BJ (cell line): ENCODE data around the gene ADNP2. TPM values are rescaled to one million over a fixed set of nuclear protein-coding genes. Genes with fewer than 3 reads are reported as not detected.

ENCODE experiments used
- CTCF ChIA-PET: fragments of 350-600 bp; formaldehyde crosslinking; extraction: SDS; loops from one replicate; lab custom pipeline; 2021; ENCODE audit warnings: antibody characterized with exemption, inconsistent platforms; lab: Yijun Ruan, JAX
- POLR2A ChIA-PET: fragments of 300-600 bp; sonication (Branson Sonifier 250); formaldehyde crosslinking; extraction: SDS; loops from one replicate; lab custom pipeline; 2021; ENCODE audit warnings: antibody characterized with exemption; lab: Charles Lee
- DNase-seq: peaks from one replicate; pipeline ENCODE4 v3.0.0-alpha.2; 2011; ENCODE audit warnings: low read depth
- H3K27me3 ChIP-seq: 2 replicates; pipeline ENCODE4 v1.6.0; 2011; ENCODE audit warnings: low read length; ENCODE audit not compliant: control insufficient read depth, insufficient read depth
- H3K36me3 ChIP-seq: 2 replicates; pipeline ENCODE4 v1.5.1; 2011; ENCODE audit warnings: low read length; ENCODE audit not compliant: control insufficient read depth, insufficient read depth
- H3K4me3 ChIP-seq: 2 replicates; pipeline ENCODE4 v1.5.1; 2011; ENCODE audit warnings: low read depth, mild to moderate bottlenecking, control low read depth, low read length
- polyA plus RNA-seq: library from polyadenylated mRNA; depleted of rRNA; stranded (reverse); fragments of >200 nt; gene quantifications from 2 replicates; pipeline ENCODE4 v1.2.3, GENCODE V29; 2011
- TF ChIP-seq, protein P1 (sequence below): IDR thresholded peaks from 2 replicates; pipeline ENCODE4 v1.5.1; 2011; ENCODE audit warnings: low read depth, mild to moderate bottlenecking, control low read depth, inconsistent platforms, low read length, moderate library complexity; ENCODE audit not compliant: insufficient read depth

ADNP2 gene
- polyA plus RNA-seq, 1 experiment: 4.4 TPM

DNA sequence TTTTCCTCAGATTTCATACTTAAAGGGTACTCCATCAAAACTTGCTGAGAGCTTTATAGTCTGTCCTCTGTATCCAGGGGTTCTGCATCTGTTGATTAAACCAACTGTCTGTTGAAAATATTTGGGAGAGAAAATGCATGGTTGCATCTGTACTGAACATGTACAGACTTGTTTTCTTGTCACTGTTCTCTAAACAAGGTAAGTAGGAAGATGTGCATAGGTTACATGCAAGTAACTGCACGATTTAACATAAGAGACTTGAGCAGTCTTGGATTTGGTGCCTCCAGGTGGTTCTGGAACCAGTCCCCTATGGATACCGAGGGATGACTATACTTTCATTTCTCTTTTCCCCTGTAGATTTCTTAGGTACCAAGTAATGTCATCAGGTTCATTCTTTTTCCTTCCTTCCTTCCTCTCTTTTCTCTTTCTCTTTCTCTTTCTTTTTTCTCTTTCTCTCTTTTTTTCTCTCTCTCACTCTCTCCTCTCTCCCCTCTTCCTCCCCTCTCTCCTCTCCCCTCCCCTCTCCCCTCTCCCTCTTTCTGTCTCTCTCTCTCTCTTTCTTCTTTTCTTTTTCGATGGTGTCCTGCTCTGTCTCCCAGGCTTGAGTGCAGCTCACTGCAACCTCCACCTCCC lies 23.2 kb downstream of the ADNP2 start:
- TF ChIP-seq, protein P1, sequence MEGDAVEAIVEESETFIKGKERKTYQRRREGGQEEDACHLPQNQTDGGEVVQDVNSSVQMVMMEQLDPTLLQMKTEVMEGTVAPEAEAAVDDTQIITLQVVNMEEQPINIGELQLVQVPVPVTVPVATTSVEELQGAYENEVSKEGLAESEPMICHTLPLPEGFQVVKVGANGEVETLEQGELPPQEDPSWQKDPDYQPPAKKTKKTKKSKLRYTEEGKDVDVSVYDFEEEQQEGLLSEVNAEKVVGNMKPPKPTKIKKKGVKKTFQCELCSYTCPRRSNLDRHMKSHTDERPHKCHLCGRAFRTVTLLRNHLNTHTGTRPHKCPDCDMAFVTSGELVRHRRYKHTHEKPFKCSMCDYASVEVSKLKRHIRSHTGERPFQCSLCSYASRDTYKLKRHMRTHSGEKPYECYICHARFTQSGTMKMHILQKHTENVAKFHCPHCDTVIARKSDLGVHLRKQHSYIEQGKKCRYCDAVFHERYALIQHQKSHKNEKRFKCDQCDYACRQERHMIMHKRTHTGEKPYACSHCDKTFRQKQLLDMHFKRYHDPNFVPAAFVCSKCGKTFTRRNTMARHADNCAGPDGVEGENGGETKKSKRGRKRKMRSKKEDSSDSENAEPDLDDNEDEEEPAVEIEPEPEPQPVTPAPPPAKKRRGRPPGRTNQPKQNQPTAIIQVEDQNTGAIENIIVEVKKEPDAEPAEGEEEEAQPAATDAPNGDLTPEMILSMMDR: no peak
- Histone ChIP-seq H3K27me3 (no peaks in the 10 kb centered on the region), H3K4me3 (no peak overlapping the region), H3K36me3 (peaks cover 7% of the 10 kb centered on the region)
- ChIA-PET CTCF (no interaction called here), POLR2A (no interaction called here)
- no peak for DNase-seq

DNA sequence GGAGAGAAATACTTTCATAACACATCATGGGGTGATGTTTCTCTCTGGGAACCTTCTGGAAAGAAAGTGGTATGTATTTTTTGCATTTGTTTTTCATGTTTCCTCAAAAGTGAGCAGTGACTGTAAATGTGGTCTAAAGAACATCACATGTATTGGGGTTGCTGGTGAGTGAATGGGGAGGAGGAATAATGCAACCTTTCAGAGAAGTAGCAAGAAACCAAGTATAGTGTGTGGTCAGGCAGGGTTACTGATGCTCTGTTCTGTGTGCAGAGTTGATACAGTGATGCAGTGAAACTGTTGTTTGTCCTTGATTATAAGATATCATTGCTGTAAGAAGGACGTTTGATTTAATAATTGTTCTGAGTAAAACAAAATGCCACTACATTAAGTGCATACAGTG lies 24.1 kb downstream of the ADNP2 start:
- H3K4me3 ChIP-seq: no peak overlapping the region
- peaks cover 15% of the 10 kb centered on the region for H3K36me3 ChIP-seq
- CTCF ChIA-PET: no interaction called here
- POLR2A ChIA-PET: no interaction called here
- TF ChIP-seq, protein P1: no peak
- no peak for DNase-seq
- no peaks in the 10 kb centered on the region for H3K27me3 ChIP-seq

DNA sequence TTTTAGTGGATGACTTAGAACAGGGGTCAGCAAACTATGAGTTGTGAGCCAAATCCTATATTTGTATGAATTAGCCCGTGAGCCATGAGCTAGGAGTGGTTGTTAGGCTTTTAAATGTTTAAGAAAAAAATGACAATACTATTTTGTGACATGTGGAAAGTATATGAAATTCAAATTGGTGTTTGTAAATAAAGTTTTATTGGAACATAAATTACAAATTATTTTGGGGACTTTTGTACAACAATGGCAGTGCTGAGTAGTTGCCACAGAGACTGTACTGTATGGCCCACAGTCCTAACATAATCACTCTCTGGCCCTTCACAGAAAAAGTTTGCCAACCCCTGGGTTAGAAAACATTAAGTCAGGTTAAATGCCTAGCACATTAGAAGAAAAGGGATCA lies 26.1 kb downstream of the ADNP2 start:
- CTCF ChIA-PET: no interaction called here
- no peaks in the 10 kb centered on the region for H3K27me3 ChIP-seq

DNA sequence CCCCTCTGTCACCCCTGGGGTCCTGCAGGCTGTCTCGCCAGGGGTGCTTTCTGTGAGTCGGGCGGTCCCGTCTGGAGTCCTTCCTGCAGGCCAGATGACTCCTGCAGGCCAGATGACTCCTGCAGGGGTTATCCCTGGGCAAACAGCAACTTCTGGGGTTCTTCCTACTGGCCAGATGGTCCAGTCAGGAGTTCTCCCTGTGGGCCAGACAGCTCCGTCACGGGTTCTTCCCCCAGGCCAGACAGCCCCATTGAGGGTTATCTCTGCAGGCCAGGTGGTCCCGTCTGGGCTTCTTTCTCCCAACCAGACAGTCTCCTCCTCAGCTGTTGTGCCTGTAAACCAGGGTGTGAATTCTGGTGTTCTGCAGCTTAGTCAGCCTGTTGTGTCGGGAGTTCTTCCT lies 27.6 kb downstream of the ADNP2 start:
- ChIA-PET POLR2A (no interaction called here), CTCF (no interaction called here)
- no peak for DNase-seq
- no peaks in the 10 kb centered on the region for H3K27me3 ChIP-seq
- H3K36me3 ChIP-seq: peaks cover 18% of the 10 kb centered on the region
- TF ChIP-seq, protein P1: no peak
- H3K4me3 ChIP-seq: no peak overlapping the region

More for the DNA sequence above, 26.1 kb downstream of the ADNP2 start:
- POLR2A ChIA-PET: interaction anchor here (0.5 kb wide), 1 partner anchor 201 kb away, joined by 4 read pairs; no protein-coding TSS in a partner anchor
- Histone ChIP-seq H3K36me3 (peaks cover 16% of the 10 kb centered on the region), H3K4me3 (no peak overlapping the region)
- DNase-seq: no peak
- TF ChIP-seq, protein P1: no peak

DNA sequence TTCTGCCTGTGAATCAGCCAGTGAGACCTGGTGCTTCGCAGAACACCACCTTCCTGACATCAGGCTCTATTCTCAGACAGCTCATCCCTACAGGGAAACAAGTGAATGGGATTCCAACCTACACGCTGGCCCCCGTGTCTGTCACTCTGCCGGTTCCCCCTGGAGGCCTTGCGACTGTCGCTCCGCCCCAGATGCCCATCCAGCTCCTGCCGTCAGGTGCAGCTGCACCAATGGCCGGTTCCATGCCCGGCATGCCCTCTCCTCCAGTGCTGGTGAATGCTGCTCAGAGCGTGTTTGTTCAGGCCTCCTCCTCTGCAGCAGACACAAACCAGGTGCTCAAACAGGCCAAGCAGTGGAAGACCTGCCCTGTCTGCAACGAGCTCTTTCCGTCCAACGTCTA lies 28.1 kb downstream of the ADNP2 start:
- ChIA-PET POLR2A (no interaction called here), CTCF (no interaction called here)
- peaks cover 18% of the 10 kb centered on the region for H3K36me3 ChIP-seq
- H3K27me3 ChIP-seq: no peaks in the 10 kb centered on the region
- no peak overlapping the region for H3K4me3 ChIP-seq
- no peak for DNase-seq
- TF ChIP-seq, protein P1: no peak
